Kasumi-1 (cell line): Measurements from ENCODE around the gene MVB12A.

Source experiments
- DNase-seq, 2 experiments: peaks; one replicate each; lab custom pipeline; 2025; lab: John Stamatoyannopoulos, UW

MVB12A gene

DNA sequence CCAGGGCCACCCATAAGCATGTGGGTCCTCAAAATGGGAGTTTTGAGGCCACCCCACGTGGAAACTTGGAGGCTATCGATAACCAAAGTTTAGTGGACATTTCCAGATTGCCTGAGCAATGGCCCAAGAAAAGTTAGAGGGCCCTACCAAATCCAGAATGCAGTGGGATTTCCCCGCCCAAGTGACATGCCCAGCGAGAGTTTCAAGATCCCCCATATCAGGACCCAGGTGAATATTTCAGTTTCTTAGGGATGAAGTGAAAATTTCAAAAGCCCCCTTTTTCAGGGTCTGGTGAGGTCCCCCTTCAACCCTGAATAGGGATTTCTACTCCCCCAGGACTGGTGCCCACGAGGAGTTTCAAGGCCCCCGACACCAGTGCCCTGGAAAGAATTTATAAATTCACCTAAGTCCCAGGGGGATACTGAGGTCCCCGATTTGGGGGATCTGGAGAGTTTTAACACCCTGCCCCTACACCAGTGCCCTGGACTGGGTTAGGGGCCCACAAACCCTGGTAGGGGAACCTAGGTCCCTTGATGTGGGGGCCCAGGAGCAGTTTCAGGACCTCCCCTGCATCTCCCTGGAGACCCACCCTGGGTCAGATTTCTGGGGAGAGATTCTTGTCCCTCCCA lies 15.1 kb upstream of the MVB12A start:
- DNase-seq: no peak

DNA sequence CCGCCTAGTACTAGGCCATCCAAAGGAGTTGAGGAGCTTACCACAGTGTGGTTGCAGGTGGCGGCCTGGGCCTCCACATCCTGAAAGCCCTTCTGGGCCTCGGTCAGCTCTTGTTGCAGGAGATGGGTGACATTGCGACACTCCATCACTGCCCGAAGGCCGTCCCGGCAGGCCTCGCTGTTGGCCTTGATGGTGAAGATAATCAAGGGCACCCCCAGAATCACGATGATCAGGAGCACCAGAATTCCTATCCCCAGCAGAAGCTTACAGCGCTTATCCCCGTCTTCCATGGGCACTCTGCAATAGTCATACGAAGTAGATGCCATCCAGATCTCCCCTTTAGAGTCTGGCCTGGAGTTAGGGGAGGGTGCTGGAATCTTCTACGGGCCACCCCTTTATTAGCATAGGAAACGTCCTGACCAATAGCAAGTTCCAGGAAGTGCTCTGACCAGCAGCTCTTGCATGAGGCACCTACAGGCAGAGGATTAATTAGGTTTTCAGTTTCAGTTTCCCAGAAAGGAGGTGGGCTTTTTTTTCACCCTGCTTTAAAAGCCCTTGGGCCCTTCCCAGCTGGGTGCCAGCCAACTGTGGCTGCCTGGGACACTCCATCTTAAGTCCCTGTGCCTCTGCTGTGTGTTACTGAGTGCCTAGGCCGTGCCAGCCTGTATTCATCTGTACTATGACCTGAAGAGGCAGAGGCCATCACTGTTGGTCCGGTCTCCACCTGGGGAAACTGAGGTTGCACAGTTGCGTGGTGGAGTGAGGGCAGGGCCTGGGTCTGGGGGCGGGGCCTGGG lies 14.4 kb upstream of the MVB12A start, which contains the start of gene BST2:
Gene BST2 (minus strand): TSS at position 381 of the 796 bp plus-strand sequence. CDS start 55 bp downstream, at position 326.
- peak; percentile 94 for DNase-seq

DNA sequence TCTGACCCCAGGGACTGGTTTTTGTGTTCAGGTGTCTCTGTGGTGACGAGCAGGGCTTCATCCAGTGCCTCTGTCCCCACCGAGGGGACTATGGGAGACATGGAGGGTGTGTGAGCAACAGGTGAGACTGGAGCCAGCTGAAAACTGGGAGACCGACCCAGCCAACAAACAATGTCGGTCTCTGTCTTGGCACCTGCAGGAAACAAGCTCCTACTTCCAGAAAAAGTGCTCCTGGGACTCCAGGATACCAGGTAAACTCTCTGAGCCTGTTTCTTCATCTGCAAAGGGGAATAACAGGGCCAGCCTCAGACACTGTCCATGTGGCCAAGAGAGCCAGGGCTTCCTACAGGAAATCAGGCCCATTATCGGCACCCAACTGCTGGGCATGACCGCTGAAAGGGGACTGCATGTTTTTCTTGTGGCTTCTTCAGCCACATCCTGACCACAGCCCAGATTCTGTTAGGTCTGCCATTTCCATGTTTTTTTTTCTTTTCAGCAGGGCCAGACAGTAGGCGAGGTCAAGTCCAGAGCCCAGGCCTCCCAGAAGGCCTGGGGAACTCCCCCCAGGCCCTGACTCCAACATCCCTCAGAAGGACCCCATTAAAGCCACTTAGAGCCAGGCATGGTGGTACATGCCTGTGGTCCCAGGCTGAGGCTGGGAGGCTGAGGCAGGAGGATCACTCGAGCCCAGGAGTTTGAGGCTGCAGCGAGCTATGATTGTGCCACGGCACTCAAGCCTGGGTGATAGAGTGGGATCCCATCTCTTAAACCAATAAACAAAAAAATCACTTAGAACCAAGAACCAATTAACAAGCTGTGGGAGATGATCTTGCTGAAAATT lies 13.6 kb upstream of the MVB12A start:
- DNase-seq: no peak

DNA sequence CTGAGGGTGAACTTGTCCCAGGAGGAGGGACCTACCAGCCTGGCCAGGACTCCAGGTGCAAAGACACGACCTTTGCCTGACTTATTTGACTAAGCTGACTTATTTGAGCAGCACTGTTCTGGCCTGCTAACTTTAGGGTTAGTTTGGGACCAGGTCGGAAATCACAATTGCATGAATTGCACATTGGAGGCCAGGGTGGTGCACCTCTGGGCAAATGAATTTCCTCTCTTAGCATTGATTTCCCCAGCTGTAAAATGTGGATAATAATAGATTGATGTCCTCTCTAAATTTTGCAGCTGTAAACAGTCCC lies 13.0 kb upstream of the MVB12A start:
- DNase-seq: no peak

DNA sequence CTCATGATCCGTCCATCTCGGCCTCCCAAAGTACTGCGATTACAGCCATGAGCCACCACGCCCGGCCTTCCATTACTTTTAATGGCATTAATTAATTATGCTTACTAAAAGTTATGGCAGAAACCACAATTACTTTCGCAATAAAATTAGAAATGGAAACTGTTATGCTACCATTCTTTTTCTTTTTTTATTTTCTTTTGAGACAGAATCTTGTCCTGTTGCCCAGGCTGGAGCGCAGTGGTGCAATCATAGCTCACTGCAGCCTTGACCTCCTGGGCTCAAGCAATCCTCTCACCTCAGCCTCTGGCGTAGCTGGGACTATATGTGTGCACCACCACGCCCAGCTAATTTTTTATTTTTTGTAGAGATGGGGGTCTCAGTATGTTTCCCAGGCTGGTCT lies 9.9 kb upstream of the MVB12A start:
- DNase-seq: no peak

DNA sequence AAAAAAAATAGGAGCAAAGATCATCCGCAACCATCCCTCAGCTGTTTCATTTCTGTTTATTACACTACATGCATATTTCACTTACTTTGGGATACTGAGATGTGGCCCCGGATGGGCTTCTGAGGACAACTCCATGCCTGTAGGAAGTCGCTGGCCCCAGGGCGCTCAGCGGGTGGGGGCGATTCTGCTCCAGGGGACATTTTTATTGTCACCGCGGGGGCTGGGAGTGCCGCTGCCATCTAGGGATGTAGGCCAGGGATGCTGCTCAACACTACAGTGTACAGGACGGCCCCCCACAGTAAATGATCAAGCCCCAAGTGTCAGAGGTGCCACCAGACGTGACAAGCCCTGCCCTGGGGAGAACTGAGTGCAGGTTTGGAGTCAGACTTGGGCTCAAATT lies 8.0 kb upstream of the MVB12A start:
- no peak for DNase-seq

DNA sequence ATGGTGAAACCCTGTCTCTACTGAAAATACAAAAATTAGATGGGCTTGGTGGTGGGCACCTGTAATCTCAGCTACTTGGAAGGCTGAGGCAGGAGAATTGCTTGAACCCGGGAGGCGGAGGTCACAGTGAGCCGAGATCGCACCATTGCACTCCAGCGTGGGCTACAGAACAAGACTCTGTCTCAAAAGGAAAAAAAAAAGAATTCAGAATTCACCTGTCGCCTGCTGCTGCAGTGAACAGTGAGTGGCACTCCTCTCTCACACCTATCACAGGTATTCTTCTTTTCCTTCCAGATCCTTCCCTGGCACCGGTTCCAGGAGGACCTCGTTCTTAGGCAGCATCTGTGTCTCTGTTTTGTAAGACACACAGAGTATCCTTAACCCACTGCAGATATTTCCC lies 5.8 kb upstream of the MVB12A start:
- DNase-seq: no peak

DNA sequence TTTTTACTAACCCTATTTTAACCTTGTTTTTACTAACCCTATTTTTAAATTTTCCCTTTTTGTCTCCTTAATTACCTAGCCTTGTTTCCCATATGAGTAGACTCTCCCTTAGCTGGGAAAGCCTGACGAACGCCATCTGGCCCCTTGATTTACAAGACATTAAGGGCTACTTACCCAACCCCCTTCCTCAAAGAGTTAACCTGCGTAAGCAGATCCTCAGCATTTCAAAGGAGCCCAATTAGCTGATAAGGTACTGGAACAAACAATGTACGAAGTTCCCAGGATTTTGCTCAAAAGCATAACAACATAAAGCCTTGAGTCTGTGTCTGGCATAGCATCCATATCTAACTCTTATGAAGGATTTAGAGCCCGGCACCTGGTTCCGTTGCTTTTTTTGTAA lies 4.7 kb upstream of the MVB12A start:
- DNase-seq: no peak

DNA sequence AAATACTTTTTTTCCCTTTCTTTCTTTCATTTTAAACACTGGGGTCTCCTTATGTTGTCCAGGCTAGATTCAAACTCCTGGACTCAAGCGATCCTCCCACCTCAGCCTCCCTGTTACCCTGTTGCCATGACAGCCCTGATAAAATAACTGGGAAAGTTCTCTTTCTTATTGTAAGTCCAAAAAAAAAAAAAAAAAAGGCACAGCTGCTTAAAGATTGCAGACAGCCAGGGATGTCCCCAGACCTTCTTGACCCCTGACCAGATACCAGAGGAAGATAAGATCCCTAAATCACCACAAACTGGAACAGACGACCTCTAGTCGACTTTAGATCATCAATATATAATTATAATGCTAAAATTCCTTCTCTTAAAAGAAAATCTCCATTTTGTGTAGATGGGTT lies 1.1 kb upstream of the MVB12A start:
- no peak for DNase-seq

DNA sequence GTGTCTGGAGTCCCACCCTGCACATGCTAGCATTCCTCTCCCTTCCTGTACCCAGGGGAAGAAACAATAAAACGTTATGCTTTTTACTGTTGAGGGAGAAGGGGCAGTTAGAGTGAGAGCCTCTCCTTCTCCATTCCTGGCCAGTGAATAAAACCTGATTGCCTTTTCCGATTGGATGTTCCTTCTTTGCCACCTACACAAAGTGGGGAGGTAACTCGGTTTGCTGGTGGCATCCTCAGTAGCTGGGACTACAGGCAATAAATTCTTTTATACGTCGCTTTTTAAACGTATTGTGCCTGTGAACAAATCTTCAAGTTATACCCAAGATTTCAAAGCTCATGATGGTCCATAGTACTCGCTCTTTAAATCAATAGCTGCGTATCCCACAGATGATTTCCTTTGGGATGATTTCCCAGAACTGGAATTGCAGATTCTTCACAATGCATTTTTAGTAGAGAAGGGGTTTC lies 660 bp upstream of the MVB12A start:
- no peak for DNase-seq

DNA sequence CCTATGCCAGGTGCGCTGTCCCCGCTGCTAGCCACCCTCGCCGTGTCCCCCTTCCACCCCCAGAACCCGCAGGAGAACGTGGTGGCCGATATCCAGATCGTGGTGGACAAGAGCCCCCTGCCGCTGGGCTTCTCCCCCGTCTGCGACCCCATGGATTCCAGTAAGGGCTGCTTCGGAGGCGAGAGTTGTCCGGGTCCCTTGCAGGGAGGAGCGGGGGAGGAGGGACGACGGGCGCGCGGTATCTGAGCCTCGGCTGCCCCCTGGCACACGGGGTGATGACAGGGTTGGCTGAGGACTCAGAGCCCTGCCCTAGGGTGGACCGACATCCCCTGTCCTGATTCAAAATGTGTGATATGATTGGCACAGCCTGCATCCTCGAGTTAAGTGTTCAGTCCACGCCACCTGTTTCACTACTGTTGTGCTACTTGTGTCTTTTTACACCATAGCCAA lies 653 bp downstream of the MVB12A start:
- peak in 1 of 2 experiments; percentile 13 for DNase-seq

DNA sequence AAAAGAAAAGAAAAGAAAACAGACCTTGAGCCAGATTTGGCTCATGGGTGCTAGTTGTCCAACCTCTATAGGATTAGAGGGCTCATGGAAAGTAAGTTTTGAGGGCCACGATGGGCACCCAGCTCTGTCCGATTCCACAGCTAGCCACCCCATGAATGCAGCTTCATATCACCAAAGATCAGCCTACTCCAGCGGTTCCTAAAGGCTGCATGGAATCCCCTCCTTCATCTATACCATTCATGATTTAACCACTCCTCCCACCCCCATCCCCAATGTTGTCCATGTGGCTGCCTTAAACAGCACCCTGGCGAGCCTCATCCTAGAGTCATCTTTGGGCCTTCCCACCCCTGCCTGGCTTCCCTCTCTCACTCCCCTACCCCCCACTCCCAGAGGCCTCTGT lies 2.1 kb downstream of the MVB12A start:
- no peak for DNase-seq

DNA sequence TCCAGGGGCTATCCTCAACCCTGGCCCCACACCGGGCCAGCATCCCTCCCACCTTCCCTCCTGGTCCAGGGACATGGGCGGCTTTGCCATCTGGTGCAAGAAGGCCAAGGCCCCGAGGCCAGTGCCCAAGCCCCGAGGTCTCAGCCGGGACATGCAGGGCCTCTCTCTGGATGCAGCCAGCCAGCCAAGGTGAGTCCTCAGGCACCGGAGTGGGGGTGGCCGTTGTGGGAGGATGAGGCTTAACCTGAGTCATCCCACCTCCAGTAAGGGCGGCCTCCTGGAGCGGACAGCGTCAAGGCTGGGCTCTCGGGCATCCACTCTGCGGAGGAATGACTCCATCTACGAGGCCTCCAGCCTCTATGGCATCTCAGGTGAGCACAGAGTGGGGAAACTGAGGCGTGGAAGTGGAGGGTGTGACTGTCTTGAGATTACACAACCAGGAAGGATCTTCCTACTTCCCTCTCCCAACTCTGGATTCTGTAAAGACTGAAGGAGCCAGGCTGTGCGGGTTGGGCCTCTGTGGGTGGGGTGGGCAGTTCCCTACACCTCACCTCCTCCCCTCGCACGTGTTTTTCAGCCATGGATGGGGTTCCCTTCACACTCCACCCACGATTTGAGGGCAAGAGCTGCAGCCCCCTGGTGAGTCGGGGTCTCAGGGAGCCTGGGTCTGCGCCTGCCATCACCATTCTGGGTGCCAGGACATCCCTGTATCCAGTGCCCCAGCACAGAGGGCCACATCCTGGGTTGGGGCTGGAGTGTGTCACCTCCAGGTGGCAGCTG lies 3.8 kb downstream of the MVB12A start:
- no peak for DNase-seq

DNA sequence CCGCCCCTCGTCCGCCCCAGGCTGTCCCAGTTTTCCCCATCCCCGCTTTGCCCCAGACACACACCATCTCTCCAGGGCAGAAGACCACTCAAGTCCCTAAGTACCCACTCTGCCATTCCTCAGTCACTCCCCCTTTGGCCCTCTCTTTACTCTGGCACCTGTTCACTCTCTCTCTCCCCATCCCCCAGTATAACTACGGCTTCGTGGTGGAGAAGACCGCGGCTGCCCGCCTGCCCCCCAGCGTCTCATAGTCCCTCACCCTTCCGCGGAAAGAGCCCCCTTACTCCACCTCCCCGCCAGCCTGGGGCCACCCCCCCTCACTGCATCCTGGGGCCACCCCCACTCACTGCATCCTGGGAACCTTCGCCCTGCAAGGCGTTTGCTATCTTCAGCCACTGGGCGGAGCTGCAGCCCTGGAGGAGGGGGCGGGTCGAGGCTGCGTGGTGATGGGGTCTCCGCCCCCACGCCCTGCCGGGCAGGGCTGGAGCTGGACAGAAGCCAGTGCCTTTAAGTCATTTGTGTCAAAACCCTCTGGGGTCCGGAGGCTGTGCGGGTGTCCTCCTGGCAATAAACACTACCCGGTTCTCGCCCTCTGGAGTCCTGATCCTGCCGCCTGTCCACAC lies 5.0 kb downstream of the MVB12A start:
- peak; percentile 62 to 64 for DNase-seq

DNA sequence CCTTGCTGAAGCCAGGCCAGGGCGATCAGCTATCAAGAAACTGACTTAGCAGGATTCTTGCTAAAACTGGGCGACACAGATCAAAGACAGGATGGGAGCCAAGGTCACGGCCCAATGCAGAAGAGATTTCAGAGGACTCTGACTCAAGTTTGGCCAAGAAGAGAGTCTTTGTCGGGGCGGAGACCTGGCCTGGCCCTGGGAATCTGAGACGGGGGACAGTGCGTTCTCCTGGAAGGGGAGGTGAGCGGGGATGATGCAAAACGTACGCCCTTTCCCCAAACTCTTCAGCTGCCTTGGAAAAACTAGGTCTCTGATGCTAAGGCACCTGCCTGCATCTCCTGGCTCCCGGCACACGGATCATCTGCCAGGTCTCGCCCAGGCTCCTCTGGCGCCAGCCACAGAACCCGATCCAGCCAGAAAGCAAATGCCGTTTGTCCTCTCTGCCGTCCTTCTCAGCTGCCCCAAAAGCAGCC lies 9.8 kb downstream of the MVB12A start:
- no peak for DNase-seq

DNA sequence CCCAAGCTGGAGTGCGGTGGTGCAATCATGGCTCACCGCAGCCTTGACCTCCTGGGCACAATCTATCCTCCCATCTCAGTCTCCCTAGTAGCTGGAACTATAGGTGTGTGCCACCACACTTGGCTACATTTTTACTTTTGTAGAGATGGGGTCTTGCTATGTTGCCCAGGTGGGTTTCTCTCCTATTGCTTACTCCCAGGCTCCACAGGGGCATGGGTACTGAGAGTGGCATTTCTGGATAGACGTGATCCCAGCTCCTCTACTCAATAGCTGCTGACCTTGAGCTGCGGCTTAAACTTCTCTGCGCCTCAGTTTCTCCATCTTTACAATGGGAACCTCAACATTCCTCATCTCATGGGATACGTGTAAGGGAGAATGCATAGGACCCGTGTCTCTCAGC lies 11.6 kb downstream of the MVB12A start:
- no peak for DNase-seq

DNA sequence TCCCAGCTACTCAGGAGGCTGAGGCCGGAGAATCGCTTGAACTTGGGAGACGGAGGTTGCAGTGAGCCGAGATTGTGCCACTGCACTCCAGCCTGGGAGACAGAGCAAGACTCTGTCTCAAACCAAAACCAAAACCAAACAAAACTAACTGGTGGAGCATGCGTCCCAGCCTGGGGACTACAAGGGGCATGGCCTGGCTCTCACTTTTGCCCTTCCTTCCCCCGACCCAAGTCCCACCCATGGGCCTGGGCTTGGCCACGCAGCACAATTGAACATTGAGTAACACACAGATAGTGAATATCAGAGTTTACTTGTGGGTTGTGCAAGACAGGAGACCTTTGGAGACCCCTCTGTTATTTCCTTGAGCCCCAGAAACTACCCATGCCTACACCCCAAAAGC lies 15.4 kb downstream of the MVB12A start:
- DNase-seq: no peak

DNA sequence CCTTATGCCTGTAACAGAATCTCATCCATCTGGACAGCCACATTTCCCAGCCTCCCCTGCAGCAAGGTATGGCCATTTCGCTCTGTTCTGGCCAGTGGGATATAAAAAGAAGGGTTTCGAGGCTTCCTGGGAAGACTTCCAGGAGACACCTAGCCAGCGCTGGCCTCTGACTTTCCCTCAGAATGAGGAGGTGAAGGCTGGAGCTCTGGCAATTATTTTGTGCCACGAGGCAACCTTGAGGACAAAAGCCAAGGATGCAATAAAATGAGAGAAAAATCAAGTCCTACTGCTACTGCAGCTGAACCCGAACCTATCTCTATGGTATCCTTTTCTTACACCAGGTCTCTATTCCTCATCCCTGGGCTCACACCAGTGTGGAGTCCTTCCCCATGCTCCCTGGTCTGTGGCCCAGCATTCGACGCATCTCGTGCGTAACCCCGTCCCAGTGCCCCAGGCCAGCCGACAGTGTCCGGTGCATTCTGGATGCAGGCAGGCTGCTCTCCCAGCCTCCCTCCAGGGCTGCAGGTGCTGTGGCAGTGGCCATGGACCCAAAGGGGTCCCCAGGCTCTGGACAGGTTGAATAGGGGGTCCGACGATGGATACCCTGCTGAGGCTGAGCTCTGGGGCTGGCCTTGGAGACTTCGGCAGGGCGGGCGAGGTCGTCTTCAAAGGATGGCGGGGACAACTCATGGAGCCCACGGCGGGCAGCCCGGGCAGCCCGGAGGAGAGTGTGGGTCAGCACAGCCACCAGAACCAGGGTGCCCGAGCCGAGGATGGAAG lies 16.4 kb downstream of the MVB12A start:
- DNase-seq: no peak

DNA sequence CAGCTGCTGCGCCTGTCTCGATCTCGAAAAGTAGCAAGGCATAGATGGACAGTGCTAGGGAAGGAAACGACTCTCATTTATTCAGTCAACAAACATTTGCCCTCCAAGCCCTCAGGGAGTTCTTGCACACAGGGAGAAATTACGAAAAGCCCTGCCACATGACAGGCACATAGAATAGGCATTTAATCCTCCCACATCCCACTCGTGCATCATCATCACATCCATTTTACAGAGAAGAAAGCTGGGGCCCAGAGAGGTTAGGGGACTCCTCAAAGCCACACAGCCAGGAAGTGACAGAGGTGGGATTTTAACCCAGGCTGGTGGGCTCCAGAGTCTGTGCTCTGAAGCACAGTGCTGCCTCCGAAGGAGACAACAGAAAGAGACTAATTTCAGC lies 17.0 kb downstream of the MVB12A start:
- no peak for DNase-seq

DNA sequence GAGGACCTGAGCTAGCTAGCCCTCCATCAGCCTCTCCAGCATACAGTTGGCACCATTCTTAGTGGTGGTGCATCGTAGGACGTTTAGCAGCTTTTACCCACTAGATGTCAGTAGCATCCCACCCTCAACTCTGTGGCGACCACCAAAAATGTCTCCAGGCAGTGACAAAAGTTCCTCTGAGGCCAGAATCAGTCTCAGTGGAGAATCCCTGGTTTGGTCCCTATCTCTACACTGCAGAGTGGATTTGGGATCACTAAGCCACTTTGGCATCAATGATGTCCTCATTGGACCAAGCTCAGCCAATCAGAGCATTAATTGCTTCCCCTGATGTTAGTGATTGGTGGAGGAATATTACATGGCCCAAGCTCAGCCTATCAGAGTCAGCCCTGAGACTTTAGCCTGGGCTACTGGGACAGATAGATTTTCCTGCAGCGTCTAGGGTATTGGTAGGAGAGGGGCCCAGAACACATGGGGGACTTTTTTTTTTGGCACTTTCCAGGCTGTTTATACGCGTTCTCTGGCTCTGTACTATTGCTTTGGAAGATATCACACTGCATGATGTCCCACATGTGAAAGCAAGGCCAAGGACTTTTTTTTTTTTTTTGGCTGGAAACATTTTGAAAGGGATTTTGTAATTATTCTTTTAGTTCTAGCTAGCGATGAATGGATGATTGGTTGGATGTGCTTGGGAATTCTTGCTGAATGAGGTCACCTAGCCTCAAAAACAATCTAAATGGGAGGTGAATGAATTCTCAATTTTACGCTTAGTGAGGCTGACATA lies 21.6 kb downstream of the MVB12A start:
- DNase-seq: peak; percentile 73 to 79
